ENCODE data around the gene EMILIN1.

DNA sequence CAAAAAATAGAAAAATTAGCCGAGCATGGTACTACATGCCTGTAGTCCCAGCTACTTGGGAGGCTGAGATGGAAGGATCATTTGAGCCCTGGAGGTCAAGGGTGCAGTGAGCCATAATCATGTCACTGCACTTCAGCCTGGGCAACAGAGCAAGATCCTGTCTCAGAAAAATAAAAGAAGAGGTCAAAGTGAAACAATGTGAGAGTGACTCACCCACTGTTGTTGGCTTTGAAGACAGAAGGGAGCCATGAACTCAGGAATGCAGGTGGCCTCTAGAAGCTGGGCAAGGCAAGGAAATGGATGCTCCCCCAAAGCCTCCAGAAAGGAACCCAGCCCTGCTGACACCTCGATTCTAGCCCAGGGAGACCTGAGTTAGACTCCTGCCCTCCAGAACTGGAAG, 49.4 kb upstream of the EMILIN1 start:
- TF ChIP-seq, protein P1, sequence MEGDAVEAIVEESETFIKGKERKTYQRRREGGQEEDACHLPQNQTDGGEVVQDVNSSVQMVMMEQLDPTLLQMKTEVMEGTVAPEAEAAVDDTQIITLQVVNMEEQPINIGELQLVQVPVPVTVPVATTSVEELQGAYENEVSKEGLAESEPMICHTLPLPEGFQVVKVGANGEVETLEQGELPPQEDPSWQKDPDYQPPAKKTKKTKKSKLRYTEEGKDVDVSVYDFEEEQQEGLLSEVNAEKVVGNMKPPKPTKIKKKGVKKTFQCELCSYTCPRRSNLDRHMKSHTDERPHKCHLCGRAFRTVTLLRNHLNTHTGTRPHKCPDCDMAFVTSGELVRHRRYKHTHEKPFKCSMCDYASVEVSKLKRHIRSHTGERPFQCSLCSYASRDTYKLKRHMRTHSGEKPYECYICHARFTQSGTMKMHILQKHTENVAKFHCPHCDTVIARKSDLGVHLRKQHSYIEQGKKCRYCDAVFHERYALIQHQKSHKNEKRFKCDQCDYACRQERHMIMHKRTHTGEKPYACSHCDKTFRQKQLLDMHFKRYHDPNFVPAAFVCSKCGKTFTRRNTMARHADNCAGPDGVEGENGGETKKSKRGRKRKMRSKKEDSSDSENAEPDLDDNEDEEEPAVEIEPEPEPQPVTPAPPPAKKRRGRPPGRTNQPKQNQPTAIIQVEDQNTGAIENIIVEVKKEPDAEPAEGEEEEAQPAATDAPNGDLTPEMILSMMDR (IDR thresholded peaks at IDR 0.05) = no peak
- TF ChIP-seq POLR2A (IDR thresholded peaks at IDR 0.05) (no peak), POLR2AphosphoS5 (IDR thresholded peaks at IDR 0.05) (no peak)

Measured in breast epithelium (tissue), 3 donors.